GM12891 (cell line): ENCODE measurements around the gene DNAJB4.

Source experiments
- DNase-seq: peaks from one replicate; pipeline ENCODE4 v3.0.0; 2011; ENCODE audit warnings: low spot score; ENCODE audit not compliant: insufficient read length
- FAIRE-seq: peaks from 2 replicates; lab custom pipeline; 2011; peaks lifted over from hg19 to GRCh38; lab: Jason Lieb, UNC
- PAX5 ChIP-seq: IDR thresholded peaks from 2 replicates; pipeline ENCODE4 v1.6.1; 2011; ENCODE audit warnings: low read length, moderate library complexity, mild to moderate bottlenecking; ENCODE audit not compliant: insufficient read depth, severe bottlenecking
- POLR2A ChIP-seq: IDR thresholded peaks from 2 replicates; pipeline ENCODE4 v1.6.1; 2011; ENCODE audit warnings: low read depth, low read length, control low read depth
- POLR2AphosphoS5 ChIP-seq: IDR thresholded peaks from 2 replicates; pipeline ENCODE4 v1.6.1; 2011; ENCODE audit warnings: low read depth, low read length, control low read depth
- POU2F2 ChIP-seq: IDR thresholded peaks from 2 replicates; pipeline ENCODE4 v1.6.1; 2011; ENCODE audit warnings: low read depth, mild to moderate bottlenecking, control low read depth, low read length, moderate library complexity
- SPI1 ChIP-seq: IDR thresholded peaks from 2 replicates; pipeline ENCODE4 v1.6.1; 2011; ENCODE audit warnings: low read depth, low read length, control low read depth
- TAF1 ChIP-seq: IDR thresholded peaks from 2 replicates; pipeline ENCODE4 v1.6.1; 2011; ENCODE audit warnings: low read depth, low read length, control low read depth

The DNAJB4 gene

GRCh38 chr1:78047106-78047505 is 42.4 kb downstream of the DNAJB4 start:
- no peak for TF ChIP-seq POLR2AphosphoS5
- TF ChIP-seq POU2F2: no peak
- no peak for TF ChIP-seq TAF1
- DNase-seq (no peak), FAIRE-seq (peak; percentile 45)

- TF ChIP-seq TAF1 (no peak), POLR2A (no peak), PAX5 (no peak), POLR2AphosphoS5 (no peak), POU2F2 (no peak), SPI1 (no peak)
- DNase-seq: no peak
- FAIRE-seq: peak; percentile 26
Observed at GRCh38 chr1:78047631-78048030, 42.9 kb downstream of the DNAJB4 start.

- FAIRE-seq: peak; percentile 5
- no peak for TF ChIP-seq SPI1
- no peak for TF ChIP-seq TAF1
- no peak for TF ChIP-seq PAX5
- TF ChIP-seq POLR2AphosphoS5: no peak
- TF ChIP-seq POU2F2: no peak
- no peak for TF ChIP-seq POLR2A
- no peak for DNase-seq
Observed at GRCh38 chr1:78048446-78048845, 43.7 kb downstream of the DNAJB4 start.

- TF ChIP-seq PAX5 (no peak), TAF1 (no peak), POLR2AphosphoS5 (no peak), POLR2A (no peak), POU2F2 (no peak), SPI1 (no peak)
- DNase-seq (no peak), FAIRE-seq (no peak)
Observed at GRCh38 chr1:78049396-78049795, 44.7 kb downstream of the DNAJB4 start.

GRCh38 chr1:78051005-78051404 is 46.3 kb downstream of the DNAJB4 start:
- TF ChIP-seq POLR2AphosphoS5 (no peak), PAX5 (no peak), SPI1 (no peak), POU2F2 (no peak), POLR2A (no peak), TAF1 (no peak)
- no peak for FAIRE-seq
- no peak for DNase-seq

GRCh38 chr1:78052685-78053405 is 48.1 kb downstream of the DNAJB4 start:
- TF ChIP-seq POLR2AphosphoS5 (no peak), PAX5 (no peak), TAF1 (no peak), POLR2A (no peak), SPI1 (no peak), POU2F2 (no peak)
- no peak for DNase-seq
- FAIRE-seq: peak; percentile 38

- TF ChIP-seq POLR2AphosphoS5 (no peak), SPI1 (no peak), POLR2A (no peak), TAF1 (no peak), POU2F2 (no peak)
- DNase-seq (no peak), FAIRE-seq (no peak)
Observed at GRCh38 chr1:78053498-78053897, 48.8 kb downstream of the DNAJB4 start.

GRCh38 chr1:78054559-78054958 is 49.8 kb downstream of the DNAJB4 start:
- no peak for FAIRE-seq
- DNase-seq: no peak
- TF ChIP-seq TAF1 (no peak), PAX5 (no peak), POLR2A (no peak), POLR2AphosphoS5 (no peak), SPI1 (no peak), POU2F2 (no peak)

GRCh38 chr1:78054972-78055371 is 50.2 kb downstream of the DNAJB4 start:
- FAIRE-seq (no peak), DNase-seq (no peak)
- no peak for TF ChIP-seq POU2F2
- no peak for TF ChIP-seq POLR2A
- TF ChIP-seq SPI1: no peak
